ENCODE results near the gene SP100.
"Not testable (repeated sequence)": the region's sequence is repeated elsewhere in the genome, so short reads cannot be mapped to it uniquely, and the experiment has no call there.

The SP100 gene

DNA sequence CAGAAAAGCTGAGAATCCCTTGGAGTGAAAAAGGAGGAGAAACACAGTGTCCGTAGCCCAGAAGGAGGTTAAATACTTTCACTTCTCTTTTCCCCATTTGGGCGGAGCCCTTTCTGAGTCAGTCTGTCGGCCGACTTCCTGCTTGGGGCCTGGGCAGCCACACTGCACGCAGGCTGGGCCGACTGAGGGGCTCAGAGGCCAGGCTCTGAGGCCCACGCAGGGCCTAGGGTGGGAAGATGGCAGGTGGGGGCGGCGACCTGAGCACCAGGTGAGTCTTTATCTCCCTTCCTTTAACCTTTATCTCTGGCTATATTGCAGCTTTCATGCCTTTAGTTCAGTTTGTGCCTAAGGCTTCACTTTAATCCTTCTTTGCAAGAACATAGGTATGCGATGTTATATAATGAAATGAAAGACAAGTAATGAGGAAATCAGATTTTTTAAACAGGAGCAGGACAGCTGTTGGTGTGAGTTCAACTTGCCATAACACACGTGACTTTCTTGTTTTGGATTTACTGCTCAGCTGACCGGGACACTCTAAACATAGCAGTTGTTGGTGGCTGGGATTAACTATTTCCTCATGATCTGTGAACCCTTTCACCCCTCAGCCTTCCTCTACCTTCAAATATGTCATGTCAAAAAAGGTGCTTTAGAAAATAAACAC is at the start of gene SP100:
Gene SP100, plus strand, starts transcription at position 141 of the 661 bp plus-strand sequence. Its CDS starts 96 bp downstream, at position 237.
- peak; percentile 73 for DNase-seq (ENCODE audit: low read depth)

DNA sequence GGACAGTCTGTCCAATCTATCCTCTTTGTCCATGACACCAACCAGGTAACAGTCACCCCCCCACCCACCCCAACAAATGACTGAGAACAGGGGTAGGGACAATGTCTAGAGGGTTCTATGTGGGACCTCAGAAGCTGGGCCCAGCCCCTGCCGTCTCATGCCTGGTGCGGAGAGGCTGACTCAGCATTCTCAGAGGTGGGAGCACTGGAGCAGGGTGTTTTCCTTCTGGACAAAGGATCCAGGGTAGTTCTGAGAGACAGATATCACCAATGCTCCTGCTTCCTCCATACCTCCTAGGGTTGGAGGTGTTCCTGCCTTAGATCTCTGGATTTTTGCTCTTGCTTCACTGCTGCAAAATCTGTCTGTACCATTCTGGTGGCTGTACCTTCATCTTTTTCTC is 33.9 kb upstream of the SP100 start:
- no peak for DNase-seq (ENCODE audit: low read depth)

DNA sequence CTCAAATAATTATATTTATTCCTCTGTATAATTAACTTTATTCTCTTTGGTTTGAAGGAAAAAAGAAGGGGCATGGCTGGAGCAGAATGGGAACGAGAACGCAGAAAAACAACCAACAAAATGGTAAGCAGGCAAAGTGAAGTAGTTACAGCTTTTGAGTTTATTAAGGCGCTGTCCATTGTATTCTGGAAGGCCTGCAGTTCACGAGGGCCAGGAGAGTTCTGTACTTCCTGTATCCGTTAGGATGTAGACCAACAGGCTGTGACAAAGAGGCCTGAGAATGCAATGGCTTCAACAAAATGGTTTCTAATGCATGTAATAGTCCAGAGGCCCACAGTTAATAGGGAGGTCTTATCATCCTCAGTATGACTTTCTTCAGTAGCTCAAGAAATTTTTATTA is 32.5 kb upstream of the SP100 start:
- no peak for DNase-seq (ENCODE audit: low read depth)

DNA sequence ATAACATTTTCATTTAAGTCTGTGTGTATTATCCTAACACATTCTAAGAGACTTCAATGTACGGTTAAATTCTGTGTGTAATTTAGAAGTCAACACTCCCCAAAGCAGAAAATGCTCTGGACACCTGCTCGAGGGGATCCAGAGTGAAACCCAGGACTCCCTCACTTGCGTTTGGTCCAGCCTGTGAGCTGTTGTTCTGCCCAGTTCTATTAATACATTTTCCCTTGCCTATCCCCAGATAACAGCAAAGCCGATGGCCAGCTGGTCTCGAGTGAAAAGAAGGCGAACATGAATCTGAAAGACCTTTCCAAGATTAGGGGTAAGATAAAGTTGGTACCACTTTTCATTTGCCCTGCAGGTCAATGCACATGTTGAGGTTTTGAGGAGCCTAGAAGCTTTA is 31.0 kb upstream of the SP100 start:
- DNase-seq (ENCODE audit: low read depth) = no peak

DNA sequence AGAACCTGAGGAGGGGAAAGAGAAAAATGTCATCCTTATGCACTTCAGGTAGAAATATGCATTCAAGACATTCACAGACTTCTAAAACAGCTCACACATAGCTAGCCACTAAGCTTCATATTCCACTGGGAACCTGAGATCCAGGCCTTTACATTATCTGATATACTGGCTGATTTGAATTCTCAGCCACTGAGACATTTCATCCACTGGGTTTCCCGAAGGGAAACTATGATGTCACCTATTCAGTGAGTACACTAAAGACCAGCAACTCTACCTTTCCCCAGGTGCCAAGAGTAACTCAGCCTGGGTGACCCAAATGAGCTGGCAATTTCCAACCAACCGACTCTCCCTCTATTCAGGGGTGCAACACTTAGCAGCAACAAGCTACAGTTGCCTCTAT is 21.7 kb upstream of the SP100 start:
- no peak for DNase-seq (ENCODE audit: low read depth)

DNA sequence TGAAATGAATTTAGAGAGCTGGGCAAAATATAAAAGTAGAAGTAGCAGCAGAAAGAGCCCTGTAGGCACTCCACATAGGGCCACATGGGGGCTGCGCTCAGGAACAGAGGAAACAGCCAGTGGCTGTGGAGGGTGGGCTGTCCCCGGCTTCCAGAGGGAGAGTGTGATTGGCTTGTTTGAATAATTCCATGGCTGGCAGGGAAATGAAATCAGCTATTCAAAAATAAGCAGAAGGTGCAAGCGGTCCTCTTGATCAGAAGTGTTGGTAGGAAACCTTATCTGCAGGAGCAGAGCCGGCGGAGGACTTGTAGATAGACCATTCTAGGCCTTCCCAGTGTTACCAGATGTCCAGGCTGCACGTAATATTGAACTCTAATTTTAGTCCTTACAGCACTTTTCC is 17.3 kb upstream of the SP100 start:
- DNase-seq (ENCODE audit: low read depth) = not testable (repeated sequence)

DNA sequence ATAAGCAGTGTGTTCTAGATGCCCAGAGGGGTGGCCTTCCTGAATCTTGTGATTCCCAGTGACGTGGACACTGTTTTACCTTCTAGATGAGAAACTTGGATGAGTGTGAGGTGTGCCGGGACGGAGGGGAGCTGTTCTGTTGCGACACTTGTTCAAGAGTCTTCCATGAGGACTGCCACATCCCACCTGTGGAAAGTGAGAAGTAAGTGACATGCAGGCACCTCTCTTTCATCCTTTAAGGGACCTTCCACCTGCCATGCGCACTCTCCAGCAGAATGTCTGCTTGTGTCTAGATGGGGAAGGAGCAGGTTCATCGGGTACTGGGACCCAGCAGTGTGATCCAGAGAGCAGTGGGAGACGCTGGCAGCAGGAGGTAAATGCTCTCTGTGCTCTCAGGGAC is 16.0 kb upstream of the SP100 start:
- no peak for DNase-seq (ENCODE audit: low read depth)

DNA sequence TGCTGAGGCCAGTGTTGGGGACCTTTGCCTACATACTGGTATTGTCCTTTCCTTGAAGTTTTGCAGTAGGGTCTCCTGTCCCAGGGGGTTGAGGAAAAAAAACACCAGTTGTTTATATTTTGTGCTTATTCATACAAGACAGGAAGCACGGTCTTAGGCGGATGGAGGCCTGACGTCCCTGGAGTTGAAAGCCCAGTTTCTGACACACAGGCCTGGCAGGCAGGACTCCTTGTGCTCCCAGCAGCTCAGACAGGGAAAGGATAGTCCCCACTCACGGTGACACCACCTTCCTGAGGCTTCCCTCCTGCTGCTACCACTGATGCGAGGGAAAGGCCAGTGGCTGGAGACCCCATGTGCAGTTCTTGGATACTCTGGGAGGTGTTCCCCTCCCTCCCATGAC is 15.5 kb upstream of the SP100 start:
- no peak for DNase-seq (ENCODE audit: low read depth)

DNA sequence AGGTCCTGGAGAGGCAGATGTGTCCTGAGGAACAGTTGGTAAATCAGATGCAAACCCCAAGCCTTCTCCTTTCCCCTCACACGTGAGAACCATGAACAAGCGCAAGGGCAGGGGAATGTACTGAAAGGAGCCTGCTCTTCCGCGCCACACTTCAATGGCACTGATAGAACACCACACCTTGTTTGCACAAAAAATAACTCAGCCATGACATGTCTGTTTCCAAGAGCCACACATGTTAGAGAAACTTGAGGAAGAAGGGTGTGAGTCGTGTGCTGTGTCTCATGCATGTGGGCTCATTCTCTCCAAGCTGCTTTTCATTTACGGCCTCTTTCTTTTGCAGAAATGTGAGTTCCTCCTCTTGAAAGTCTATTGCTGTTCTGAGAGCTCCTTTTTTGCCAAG is 15.0 kb upstream of the SP100 start:
- not testable (repeated sequence) for DNase-seq (ENCODE audit: low read depth)

DNA sequence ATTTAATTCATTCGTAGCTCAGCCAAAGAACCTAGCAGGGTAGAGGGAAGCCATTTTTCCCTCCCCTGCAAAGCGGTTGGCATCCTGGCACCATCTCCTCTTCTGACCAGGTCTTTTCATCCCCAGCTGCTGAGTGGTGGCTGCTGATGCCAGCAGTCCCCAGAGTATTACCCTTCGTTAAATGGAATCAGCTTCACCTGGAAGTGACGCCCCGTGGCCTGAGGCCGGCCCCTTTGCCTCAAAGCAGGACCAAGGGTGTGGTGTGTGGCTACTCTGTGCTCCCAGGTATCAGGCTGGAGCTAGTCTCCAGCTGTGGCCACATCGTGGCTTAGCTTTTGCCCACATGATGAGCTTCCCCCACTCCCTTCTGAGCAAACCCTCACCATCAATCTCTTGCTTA is 12.3 kb upstream of the SP100 start:
- no peak for DNase-seq (ENCODE audit: low read depth)

DNA sequence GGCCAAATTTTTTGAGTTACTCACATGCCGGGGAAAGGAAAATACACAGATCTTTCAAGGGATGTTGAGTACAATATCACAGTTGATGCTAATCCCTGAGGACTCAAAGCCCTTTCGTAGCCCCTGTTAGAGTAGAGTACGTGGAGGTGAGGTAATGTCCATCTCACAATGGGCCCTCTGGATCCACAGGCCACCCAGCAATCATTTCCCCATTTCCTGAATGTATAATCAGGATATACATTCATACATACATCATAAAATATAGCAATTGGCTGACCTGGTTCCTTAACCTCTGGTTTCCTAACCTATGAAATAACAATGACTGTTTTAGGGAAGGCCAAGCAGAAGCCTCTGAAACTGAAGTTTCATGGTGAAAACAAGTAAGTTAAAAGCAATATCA is 10.2 kb upstream of the SP100 start:
- DNase-seq (ENCODE audit: low read depth) = no peak

DNA sequence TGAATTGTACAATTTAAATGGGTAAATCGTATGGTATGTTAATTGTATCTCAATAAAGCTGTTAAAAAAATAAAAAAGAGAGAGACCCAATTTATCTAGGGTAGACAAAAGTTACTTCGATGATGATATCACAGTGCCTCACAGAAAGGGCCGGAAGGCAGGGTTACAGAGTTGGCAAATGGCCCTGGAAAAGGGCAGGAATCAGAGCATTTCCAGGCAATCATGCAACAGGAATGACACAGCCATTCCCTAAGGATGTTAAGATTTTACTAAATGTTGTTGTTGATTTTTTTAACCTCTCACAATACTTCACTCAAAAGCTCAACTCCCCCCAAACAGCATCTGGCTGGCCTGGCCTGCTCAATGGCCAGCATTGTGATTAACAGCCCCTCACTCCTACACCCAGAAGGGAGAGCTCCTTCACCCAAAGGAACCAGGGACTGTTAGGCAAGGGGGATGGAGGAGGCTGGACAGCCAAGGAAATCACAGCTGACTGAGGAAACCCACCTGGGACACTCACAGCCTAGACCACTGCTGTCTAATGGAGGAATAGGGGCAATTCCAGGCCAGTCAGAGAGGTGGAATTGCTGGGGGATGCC is 7.7 kb upstream of the SP100 start:
- DNase-seq (ENCODE audit: low read depth) = peak; percentile 81

DNA sequence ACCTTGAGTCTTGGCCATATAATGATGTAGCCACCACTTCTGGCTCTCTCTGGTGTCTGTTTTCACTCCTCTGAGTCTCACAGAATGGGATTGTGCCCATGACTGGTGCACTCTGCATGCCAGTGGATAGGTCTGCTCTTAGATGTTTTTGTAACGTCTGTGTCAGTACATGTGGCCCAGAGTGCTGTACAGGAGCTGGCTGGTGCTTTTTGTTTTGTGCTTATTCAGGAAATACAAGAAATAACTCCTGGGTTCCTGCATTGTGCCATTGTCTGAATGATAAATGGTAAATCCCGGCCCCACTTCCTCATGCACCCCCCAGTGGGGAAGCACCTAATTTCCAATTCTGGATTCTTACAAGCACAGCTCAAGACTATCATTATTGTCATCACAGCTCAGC is 6.7 kb upstream of the SP100 start:
- DNase-seq (ENCODE audit: low read depth) = not testable (repeated sequence)

DNA sequence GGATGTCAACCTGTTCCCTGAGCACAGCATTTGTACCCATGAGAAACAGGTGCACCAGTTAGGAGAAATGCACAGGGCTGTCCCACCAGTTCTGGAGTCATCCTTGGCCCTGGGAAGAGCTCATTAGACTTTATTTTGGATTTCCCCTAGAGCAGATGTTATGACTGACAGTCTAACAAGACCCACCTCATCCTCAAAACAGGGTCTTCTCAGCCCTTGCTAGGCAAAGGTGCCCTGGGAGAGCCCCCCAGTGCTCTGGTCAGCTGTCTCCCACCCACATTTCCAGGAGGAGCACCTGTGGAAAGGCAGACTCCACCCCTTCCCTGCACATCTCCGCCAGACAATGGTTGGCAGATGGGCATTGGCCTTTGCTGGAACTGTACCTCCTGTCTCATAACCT is 5.7 kb upstream of the SP100 start:
- DNase-seq (ENCODE audit: low read depth) = no peak

DNA sequence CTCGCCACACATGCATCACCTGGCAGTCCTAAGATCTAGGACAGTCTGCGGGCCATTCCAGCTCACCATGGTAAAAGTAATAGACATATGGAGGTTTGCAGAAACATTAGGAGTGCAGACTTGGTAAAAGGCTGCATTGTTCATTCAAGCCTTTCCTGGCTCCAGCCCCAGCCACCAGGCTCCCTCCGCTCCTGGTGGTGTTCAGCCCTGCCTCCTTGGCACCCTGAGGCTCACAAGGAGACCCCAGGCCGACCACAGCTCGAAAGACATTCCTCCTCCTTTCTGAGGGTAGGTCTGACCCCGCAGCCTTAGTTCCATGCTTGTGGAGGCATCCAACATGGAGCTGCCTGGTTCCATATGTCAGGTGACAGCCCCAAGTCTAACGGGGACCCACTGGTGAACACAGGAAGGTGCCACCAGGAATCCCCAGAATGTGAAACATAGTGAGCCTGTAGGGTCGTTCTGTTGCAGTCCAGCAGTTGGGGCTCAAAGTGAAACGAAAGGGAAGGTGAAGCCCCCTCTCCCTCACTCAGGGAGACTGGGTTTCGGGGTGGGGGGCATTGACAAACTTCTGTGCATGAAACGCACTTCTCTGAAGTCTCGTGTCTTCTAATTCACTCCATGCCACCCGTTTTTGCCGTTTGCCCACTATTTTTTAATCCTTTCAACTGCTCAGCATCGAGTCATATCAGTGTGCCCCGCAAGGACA is 5.0 kb upstream of the SP100 start:
- DNase-seq (ENCODE audit: low read depth) = no peak

DNA sequence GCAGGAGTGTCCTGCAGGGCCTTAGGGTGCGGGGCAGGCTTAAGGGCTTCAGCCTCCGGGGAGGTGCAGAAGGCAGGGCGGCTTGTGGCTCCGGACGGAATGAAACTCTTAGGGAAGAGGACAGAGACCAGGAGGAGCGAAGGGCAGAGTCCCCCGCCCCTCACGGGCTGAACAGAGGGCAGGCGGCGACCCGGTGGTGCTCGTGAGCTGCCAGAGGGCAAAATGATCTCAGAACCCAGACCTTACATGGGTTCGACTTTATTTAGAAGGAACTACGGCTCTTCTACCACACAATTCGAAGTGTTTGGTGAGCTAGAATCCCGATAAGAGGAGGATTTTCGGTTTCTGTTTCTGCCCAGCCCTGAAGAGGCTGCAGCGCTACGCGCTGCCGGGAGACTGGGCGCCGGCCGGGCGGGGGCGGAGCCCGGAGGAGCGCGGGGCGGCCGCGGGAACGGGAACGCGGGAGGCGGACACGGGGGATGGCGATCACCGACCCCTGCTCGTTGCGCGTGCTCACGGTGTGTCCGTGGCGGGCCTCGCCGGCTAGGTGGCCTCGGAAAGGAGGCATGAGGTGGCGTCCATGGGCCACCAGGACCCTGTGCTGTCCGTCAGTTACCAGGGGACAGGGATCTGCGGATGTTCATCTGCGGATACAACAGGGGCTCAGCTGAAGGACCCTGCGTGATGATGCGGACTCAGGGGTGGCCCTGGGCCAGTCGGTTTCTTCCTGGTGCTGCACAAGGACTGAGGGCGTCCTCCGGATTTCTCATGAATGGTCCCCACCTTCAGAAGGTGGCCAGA is 4.2 kb upstream of the SP100 start:
- DNase-seq (ENCODE audit: low read depth) = peak; percentile 46

DNA sequence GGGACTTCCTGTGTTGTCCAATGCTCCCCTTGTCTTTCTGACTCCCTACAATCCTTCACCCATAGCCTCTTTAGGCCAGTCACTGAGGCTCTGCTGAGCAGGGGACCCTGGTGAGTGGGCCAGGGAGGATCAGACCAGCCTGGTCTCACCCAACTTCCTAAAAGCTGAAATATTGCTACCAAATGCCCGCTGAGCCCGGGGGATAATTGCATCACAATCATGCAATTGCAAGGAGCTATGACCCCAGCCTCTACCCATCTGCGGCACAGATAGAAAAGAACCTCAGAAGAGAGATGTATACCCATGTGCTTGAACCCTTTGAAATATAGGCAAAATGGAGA is 3.7 kb upstream of the SP100 start:
- DNase-seq (ENCODE audit: low read depth) = no peak

DNA sequence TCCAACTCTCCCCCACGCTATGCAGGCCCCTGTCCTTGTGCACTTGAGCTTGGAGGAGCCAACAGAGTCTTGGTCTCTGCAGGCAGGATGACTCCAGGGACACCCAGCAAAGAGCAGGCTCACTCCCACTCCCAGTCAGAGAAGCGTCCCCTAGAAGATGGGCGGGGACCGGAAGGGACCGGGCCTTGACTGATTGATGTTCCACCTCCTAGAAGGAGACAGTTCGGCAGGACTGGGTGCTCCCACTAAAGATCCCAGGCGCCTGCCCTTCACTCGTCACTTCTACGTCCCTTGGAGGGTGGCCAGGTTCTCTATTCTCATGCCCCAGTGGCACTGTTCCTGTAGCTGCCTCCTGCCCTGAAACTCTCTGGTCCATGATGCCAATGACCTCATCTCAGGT is 3.2 kb upstream of the SP100 start:
- DNase-seq (ENCODE audit: low read depth) = no peak

DNA sequence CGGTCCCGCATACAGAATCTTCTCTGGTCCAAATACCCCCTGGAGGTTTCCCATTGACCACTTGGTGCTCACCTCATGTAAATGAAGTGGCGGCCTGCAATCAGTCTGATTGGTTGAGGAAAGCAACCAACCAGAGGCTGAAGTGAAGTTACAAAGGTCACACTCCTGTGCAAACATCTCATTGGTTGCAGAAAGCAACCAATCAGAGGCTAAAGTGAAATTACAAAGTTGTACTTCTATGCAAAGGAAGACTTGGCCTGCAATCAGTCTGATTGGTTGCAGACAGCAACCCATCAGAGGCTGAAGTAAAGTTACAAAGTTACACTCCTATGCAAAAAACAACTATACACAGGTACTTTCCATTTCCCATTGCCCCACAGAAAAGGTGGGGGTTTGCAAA is 2.5 kb upstream of the SP100 start:
- no peak for DNase-seq (ENCODE audit: low read depth)

DNA sequence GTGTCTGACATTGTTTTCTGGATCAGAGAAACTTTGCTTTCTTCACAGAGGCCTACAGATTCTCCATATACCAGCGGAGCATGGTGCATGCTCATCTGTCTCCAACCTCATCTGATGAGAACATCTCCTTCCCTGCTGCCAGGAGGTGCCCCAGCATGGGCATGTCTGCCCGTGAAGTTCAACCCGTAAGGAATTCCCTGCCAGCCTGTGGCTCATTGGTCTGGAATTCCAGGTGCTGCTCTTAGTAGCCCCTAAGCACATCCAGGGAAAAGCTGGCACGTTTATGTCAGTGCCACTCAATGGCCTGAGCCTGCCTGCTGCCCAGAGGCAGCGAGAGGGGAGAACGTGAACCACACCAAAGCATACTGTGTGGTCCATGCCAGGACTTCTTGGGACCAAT is 1.7 kb upstream of the SP100 start:
- DNase-seq (ENCODE audit: low read depth) = no peak

DNA sequence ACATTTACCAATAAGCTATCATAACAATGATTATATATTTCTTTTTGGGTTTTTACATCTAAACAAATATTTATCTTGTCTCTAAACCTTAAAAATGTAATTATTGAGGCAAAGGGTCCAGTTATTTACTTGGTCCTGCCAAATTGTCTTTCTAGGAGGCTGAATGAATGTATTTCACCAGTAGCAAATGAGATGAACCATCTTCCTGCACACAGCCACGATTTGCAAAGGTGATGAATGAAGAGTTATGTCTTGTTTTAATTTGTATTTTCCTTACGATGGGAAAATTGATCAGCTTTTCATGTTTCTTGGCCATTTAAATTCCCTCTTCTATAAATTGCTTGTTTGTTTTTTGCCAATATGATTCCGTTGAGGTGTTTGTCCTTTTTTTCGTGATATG is 1.4 kb downstream of the SP100 start:
- no peak for DNase-seq (ENCODE audit: low read depth)

DNA sequence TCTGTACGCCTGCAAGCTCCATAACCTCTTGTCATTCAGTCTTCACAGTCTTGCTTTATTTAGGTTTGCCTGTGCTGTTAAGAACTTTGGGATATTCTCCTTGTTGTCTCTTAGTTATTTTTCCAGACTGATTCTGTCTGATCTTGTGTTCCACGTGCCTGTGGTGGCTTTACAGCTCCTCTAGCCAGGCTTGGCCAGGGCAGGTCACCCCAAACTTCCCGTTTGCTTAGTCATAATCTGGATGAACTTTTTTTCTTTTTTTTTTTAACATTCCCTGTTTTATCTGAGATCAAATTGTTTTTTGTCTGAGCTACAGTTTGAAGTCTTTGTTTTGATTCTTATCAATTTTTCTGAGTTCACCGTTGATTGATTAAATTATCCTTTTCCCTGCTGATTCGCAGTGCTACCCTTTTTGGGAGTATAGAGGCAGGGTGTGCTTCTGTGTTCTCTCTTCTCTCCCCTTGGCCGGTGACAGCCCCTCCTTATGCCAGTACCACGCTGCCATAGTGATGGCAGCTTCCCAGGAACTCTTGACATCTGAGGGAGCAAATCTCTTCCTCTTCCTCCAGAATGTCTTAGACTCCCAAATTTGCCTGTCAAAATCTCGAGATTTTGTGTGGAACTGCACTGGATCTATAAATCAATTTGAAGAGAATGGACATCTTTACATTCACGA is 2.5 kb downstream of the SP100 start:
- peak; percentile 32 for DNase-seq (ENCODE audit: low read depth)
